Astrocyte (in vitro differentiated cells and primary cell): ENCODE data around the gene PPP3CA.

Source experiments
- CTCF ChIP-seq: IDR thresholded peaks from 2 replicates; pipeline ENCODE4 v1.5.1; 2011; ENCODE audit warnings: low read depth, mild to moderate bottlenecking, inconsistent platforms, low read length, moderate library complexity; ENCODE audit not compliant: insufficient read depth
- EZH2 ChIP-seq: IDR thresholded peaks from 2 replicates; pipeline ENCODE4 v1.6.1; 2012; ENCODE audit warnings: mild to moderate bottlenecking, low read length, inconsistent platforms; ENCODE audit not compliant: insufficient read depth

GRCh38 chr4:101128473-101128872 is 218.9 kb downstream of the PPP3CA start:
- TF ChIP-seq CTCF (no peak), EZH2 (no peak)
